AG10803 (cell line): ENCODE data around the gene STK35.
A peak's percentile ranks its signal among the peaks of the same experiment; 100 is the strongest.

Experiments
- DNase-seq: peaks from one replicate; pipeline ENCODE4 v3.0.0; 2010; ENCODE audit warnings: low read depth
- H3K4me3 ChIP-seq: 2 replicates; pipeline ENCODE4 v1.5.1; 2011; ENCODE audit warnings: mild to moderate bottlenecking, low read length, control low read depth
- TF ChIP-seq, protein P1 (sequence below): conservative IDR thresholded peaks from 2 replicates; pipeline ENCODE4 v1.5.1; 2011; ENCODE audit warnings: mild to moderate bottlenecking, low read length, control low read depth, inconsistent platforms

The STK35 gene

DNA sequence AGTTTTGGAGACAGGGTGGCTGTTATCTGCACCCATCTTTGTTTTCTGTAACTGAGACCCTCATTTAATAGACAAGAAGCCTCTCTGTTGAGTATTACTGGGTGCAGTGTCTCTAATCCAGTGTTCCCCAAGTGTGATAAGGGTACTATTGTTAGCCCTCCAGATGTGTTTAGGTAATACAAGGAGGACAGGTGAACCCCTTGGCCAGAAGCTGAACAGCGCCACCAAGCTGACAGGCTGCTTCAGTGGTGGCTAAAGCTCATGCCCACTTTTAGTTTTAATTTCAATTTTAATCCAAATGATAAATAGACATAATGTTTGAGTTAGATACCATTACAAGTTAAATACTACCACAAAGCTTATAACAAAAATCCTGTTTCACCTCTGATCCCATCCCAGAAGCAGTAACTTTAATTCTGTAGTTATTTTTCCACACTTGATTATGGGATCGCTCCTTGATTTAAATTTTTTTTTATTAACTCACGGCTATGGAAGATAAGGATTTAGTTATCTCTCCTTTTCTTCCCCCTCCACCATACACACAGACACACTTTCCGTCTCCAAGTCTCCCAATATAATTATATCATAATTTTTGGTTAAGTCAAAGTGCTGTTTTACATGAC lies 8.4 kb upstream of the STK35 start:
- TF ChIP-seq, protein P1, sequence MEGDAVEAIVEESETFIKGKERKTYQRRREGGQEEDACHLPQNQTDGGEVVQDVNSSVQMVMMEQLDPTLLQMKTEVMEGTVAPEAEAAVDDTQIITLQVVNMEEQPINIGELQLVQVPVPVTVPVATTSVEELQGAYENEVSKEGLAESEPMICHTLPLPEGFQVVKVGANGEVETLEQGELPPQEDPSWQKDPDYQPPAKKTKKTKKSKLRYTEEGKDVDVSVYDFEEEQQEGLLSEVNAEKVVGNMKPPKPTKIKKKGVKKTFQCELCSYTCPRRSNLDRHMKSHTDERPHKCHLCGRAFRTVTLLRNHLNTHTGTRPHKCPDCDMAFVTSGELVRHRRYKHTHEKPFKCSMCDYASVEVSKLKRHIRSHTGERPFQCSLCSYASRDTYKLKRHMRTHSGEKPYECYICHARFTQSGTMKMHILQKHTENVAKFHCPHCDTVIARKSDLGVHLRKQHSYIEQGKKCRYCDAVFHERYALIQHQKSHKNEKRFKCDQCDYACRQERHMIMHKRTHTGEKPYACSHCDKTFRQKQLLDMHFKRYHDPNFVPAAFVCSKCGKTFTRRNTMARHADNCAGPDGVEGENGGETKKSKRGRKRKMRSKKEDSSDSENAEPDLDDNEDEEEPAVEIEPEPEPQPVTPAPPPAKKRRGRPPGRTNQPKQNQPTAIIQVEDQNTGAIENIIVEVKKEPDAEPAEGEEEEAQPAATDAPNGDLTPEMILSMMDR, result peak; percentile 38
- no peak for DNase-seq
- no peak overlapping the region for H3K4me3 ChIP-seq

DNA sequence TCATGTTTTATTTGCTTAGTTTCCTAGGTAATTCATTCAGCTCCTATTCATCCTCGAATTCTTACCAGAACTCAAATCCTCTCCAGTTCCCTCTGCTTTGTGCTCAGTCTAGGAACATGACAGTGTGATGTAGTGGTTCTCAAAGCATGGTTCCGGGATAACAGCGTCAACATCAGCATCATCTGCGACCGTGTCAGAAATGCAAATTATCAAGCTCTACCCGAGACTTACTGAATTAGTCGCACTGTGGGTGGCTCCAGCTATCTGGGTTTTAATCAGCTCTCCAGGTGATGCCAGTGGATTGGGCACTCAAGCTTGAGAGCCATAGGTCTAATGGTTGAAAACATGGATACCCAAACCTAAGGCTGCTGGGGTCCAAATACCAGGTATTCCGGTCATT lies 7.7 kb upstream of the STK35 start:
- DNase-seq, result no peak
- TF ChIP-seq, protein P1, result no peak
- H3K4me3 ChIP-seq, result no peak overlapping the region

DNA sequence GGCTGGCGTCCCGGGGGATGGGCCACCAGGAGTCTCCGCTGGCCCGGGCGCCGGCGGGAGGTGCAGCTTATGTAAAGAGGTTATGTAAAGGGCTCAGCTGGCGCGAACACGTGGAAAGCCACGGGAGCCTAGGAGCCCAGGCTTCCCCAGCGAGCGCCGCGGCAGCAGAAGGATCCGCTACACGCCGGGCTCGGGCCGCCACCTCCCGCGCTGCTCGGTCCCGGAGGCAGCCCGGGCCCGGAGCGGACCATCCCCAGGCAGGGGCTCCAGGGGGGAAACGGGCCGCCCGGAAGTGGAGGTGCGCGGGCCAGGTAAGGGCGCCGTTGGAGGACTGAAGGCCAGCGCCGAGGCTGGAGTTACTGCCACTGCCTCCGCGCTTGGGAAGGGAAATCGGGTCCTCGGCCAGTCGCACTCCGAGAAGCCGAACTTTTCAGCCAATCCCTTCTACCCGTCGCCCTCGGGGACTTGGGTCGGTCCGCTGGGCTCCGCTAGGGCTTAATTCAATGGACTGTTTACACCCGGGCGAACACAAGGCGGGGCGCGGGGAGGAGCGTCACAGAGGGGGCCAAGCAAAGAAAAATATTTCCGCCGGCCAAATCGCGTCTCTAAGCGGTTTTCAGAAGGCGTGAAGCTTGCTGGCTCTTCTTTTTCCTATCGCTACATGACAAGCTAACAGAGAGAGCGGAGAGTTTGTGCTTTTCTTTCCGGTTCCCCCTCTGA lies 398 bp downstream of the STK35 start:
- H3K4me3 ChIP-seq, result peak overlapping the region; percentile 97
- TF ChIP-seq, protein P1, result no peak; the same call in 1 of the 2 replicates
- DNase-seq, result peak; percentile 95

DNA sequence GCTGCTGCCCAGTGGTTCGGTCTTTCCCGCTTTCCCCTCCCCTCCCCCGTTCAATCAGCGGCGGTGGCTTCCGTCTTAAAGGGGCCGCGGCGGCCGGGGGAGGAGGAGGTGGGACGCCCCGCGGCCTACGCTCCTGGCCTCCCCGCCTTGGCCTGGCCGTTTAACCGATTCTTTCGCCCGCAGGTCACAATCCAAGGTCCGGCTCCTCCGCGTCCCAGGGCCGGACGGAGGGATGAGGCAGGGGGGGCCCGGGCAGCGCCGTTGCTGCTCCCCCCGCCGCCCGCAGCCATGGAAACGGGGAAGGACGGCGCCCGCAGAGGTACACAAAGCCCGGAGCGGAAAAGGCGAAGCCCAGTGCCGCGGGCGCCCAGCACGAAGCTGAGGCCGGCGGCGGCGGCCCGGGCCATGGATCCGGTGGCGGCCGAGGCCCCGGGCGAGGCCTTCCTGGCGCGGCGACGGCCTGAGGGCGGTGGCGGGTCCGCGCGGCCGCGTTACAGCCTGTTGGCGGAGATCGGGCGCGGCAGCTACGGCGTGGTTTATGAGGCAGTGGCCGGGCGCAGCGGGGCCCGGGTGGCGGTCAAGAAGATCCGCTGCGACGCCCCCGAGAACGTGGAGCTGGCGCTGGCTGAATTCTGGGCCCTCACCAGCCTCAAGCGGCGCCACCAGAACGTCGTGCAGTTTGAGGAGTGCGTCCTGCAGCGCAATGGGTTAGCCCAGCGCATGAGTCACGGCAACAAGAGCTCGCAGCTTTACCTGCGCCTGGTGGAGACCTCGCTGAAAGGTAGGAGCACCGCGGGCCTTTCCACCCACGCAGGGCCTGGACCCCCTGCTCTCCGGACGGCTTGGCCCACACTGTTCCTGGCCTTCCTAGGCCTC lies 1.2 kb downstream of the STK35 start:
- H3K4me3 ChIP-seq, result peak overlapping the region; percentile 97
- DNase-seq, result peak; percentile 82
- TF ChIP-seq, protein P1, result no peak

DNA sequence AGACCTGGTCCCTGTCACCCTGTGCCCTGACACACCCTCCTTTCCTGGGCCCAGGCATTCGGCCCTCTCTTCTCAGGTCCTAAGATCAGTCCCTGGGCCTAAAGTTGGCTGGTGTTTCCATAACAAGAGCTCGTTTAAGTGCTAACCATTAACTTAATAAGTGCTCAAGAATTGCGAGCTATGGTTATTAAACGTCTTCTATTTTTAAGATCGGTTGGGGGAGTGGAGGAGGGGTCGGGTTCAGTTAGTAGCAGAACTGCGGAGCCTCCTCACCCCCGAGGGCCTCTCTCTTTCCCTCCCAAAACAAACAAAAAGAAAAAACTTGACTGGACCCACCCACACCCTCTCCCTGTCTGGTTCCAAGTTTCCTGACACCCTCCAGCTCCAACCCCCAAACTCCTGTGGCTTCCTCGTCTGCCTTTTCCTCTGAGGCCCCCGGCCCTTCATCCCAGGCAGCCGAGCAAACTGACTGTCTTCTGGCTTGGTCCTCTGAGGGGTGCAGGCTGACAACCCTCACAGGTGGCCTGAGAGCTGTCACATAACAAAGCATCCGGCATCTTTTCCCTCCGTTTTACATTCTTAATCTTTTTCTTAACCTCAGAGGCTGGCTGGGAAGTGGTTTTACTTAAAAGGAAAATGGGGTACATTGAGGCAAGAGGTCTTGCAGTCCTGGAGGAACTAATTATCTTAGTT lies 2.0 kb downstream of the STK35 start:
- TF ChIP-seq, protein P1, result no peak
- peak overlapping the region; percentile 97 for H3K4me3 ChIP-seq
- no peak for DNase-seq

DNA sequence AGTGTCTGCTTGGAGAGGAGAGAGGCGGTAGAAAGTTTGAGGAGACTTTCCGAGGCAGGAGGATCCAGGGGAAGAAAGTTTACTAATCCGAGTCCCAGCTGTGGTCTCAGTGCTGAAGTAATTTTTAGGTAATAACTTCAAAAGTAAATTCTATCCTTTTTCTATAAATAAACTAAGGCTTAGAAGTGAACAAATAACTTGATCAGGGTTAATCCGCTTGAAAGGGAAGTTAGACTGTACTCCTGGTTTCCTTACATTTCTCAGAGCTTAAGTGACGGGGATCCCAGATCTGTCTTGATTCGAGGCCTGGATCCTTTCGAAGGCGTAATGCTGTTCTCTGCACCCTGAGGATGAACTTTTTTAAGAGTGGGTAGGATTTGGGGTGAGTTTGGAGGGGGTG lies 2.6 kb downstream of the STK35 start:
- TF ChIP-seq, protein P1, result no peak
- DNase-seq, result no peak
- H3K4me3 ChIP-seq, result peak overlapping the region; percentile 97
